HepG2 (cell line): Measurements from ENCODE around the gene SMR3B. TPM values are rescaled to one million over a fixed set of nuclear protein-coding genes. Genes with fewer than 3 reads are reported as not detected.

Experiments used
- ATAC-seq: fragments of 200-7000 bp; cut with Tn5 transposase; 3 replicates; pipeline ENCODE4 v1.9.1; 2020; ENCODE audit warnings: mild to moderate bottlenecking, moderate library complexity
- BruUV-seq: library from RNA; stranded (reverse); fragments of 400-500 nt; replicated peaks from 2 replicates; lab custom pipeline; 2021; lab: Mats Ljungman, UMichigan
- CTCF ChIA-PET: fragments of 300-600 bp; formaldehyde crosslinking; extraction: SDS; loops from one replicate; lab custom pipeline; 2021; ENCODE audit warnings: low total read pairs, inconsistent platforms, low intra/inter-chr PET ratio; lab: Yijun Ruan, JAX
- POLR2A ChIA-PET: fragments of 350-600 bp; sonication (Branson Sonifier 250); formaldehyde crosslinking; loops from one replicate; lab custom pipeline; 2020; ENCODE audit warnings: antibody characterized with exemption, inconsistent platforms; lab: Yijun Ruan, JAX
- DNase-seq: peaks from one replicate; pipeline ENCODE4 v3.0.0-alpha.2; 2015; ENCODE audit warnings: low spot score
- FAIRE-seq: peaks from 3 replicates; lab custom pipeline; 2011; peaks lifted over from hg19 to GRCh38; lab: Jason Lieb, UNC
- H2AFZ ChIP-seq: one replicate; pipeline ENCODE4 v1.6.1; 2011; ENCODE audit warnings: low read length, inconsistent platforms
- H3K27ac ChIP-seq: fragments of 300-600 bp; 3 replicates; pipeline ENCODE4 v1.8.0; 2011; ENCODE audit warnings: mixed run types, mild to moderate bottlenecking, mixed read lengths, low read length, inconsistent platforms; ENCODE audit not compliant: insufficient read depth; ENCODE audit errors: extremely low read length
- H3K27me3 ChIP-seq, 2 experiments: fragments of 200-600 bp in 1 of 2; 2 replicates in 1 of 2; 3 replicates in 1 of 2; pipeline versions ENCODE4 v1.6.0 to v1.8.0; 2011; ENCODE audit warnings: low read length in 2 of 2, mild to moderate bottlenecking in 2 of 2, moderate library complexity in 2 of 2, inconsistent platforms in 1 of 2; ENCODE audit not compliant: insufficient read depth in 2 of 2, control insufficient read depth in 1 of 2
- H3K36me3 ChIP-seq, 2 experiments: fragments of 200-600 bp in 1 of 2; replicated peaks in 1 of 2; 2 replicates in 1 of 2; 3 replicates in 1 of 2; pipeline versions ENCODE4 v1.5.1 to v1.8.0; 2011; ENCODE audit warnings: low read length in 2 of 2, inconsistent platforms in 1 of 2; ENCODE audit not compliant: insufficient read depth in 2 of 2, control insufficient read depth in 1 of 2
- H3K4me1 ChIP-seq: 2 replicates; pipeline ENCODE4 v1.5.1; 2012; ENCODE audit warnings: low read length, inconsistent platforms; ENCODE audit not compliant: insufficient read depth
- H3K4me2 ChIP-seq: 2 replicates; pipeline ENCODE4 v1.6.0; 2011; ENCODE audit warnings: low read depth, low read length, inconsistent platforms
- H3K4me3 ChIP-seq, 3 experiments: fragments of 200-600 bp in 1 of 3; sonication (generic), shearing (Covaris generic) in 1 of 3; replicated peaks in 1 of 3; 2 replicates each; pipeline ENCODE4 v1.5.1; 2011 to 2016; ENCODE audit warnings: low read length in 3 of 3, inconsistent platforms in 2 of 3, low read depth in 2 of 3, mild to moderate bottlenecking in 2 of 3, control low read depth in 1 of 3, mixed read lengths in 1 of 3; ENCODE audit not compliant: insufficient read depth in 1 of 3
- H3K79me2 ChIP-seq: one replicate; pipeline ENCODE4 v1.6.1; 2011; ENCODE audit warnings: low read length, inconsistent platforms; ENCODE audit not compliant: insufficient read depth
- H3K9ac ChIP-seq: 2 replicates; pipeline ENCODE4 v1.6.0; 2011; ENCODE audit warnings: mild to moderate bottlenecking, low read depth, low read length, inconsistent platforms; ENCODE audit not compliant: insufficient read depth
- H3K9me3 ChIP-seq: 2 replicates; pipeline ENCODE4 v1.5.1; 2012; ENCODE audit warnings: mild to moderate bottlenecking, low read length
- H4K20me1 ChIP-seq: 2 replicates; pipeline ENCODE4 v1.6.0; 2011; ENCODE audit warnings: inconsistent platforms, mild to moderate bottlenecking, low read length, moderate library complexity; ENCODE audit not compliant: insufficient read depth
- CHD4 ChIP-seq: fragments of 200-600 bp; sonication (generic); IDR thresholded peaks from 2 replicates; pipeline ENCODE4 v1.7.0; 2017; ENCODE audit warnings: mild to moderate bottlenecking, low read length, borderline replicate concordance
- CREB1 ChIP-seq, 2 experiments: fragments of 450-650 bp in 1 of 2; IDR thresholded peaks; 2 replicates each; pipeline ENCODE4 v1.6.1; 2016 to 2017; ENCODE audit warnings: control low read depth in 1 of 2, mild to moderate bottlenecking in 1 of 2, missing compliant biosample characterization in 1 of 2, missing genetic modification characterization in 1 of 2
- DBP ChIP-seq: sonication (generic); formaldehyde crosslinking; IDR thresholded peaks from 2 replicates; pipeline ENCODE4 v1.4.0; 2020; ENCODE audit warnings: missing genetic modification reagents; ENCODE audit errors: not compliant biosample characterization
- DDIT3 ChIP-seq: sonication (generic); formaldehyde crosslinking; IDR thresholded peaks from 2 replicates; pipeline ENCODE4 v1.4.0; 2020; ENCODE audit warnings: mild to moderate bottlenecking, missing genetic modification reagents
- GLI4 ChIP-seq: sonication (generic); formaldehyde crosslinking; IDR thresholded peaks from 2 replicates; pipeline ENCODE4 v1.5.1; 2020; ENCODE audit warnings: missing genetic modification reagents, mild to moderate bottlenecking, moderate library complexity, borderline replicate concordance
- HDAC2 ChIP-seq: sonication (generic); formaldehyde crosslinking; IDR thresholded peaks from 2 replicates; pipeline ENCODE4 v1.4.0; 2020; ENCODE audit warnings: missing genetic modification reagents
- KDM1A ChIP-seq: IDR thresholded peaks from 2 replicates; pipeline ENCODE4 v1.6.1; 2016; ENCODE audit warnings: missing compliant biosample characterization
- MAFF ChIP-seq: IDR thresholded peaks from 2 replicates; pipeline ENCODE4 v1.6.1; 2011; ENCODE audit warnings: low read depth, low read length, improper control_type of control experiment
- MIER3 ChIP-seq: IDR thresholded peaks from 2 replicates; pipeline ENCODE4 v1.6.1; 2016; ENCODE audit warnings: missing compliant biosample characterization, borderline replicate concordance
- RFX5 ChIP-seq: IDR thresholded peaks from 2 replicates; pipeline ENCODE4 v1.6.1; 2011; ENCODE audit warnings: low read depth, low read length, improper control_type of control experiment
- ZMYM4 ChIP-seq: sonication (generic); formaldehyde crosslinking; IDR thresholded peaks from 2 replicates; pipeline ENCODE4 v1.8.1; 2023; ENCODE audit warnings: mild to moderate bottlenecking, missing genetic modification reagents
- ZNF451 ChIP-seq: sonication (generic); formaldehyde crosslinking; IDR thresholded peaks from 2 replicates; pipeline ENCODE4 v1.5.0; 2020; ENCODE audit warnings: mild to moderate bottlenecking, missing genetic modification reagents
- ZNF510 ChIP-seq: sonication (generic); formaldehyde crosslinking; IDR thresholded peaks from 2 replicates; pipeline ENCODE4 v1.4.0; 2020; ENCODE audit warnings: low read depth, mild to moderate bottlenecking, missing genetic modification reagents
- ZNF644 ChIP-seq: IDR thresholded peaks from 2 replicates; pipeline ENCODE4 v1.6.1; 2016; ENCODE audit warnings: low read depth
- ZNF781 ChIP-seq: sonication (generic); formaldehyde crosslinking; IDR thresholded peaks from 2 replicates; pipeline ENCODE4 v1.5.1; 2020; ENCODE audit warnings: borderline replicate concordance, mild to moderate bottlenecking, missing genetic modification reagents; ENCODE audit errors: not compliant biosample characterization
- WGBS: methylation state at CpG from one replicate; pipeline ENCODE4 v1.1.6; 2017; ENCODE audit warnings: low lambda C conversion rate; 5-methylcytosine and 5-hydroxymethylcytosine counted together
- in situ Hi-C: cut with HindIII; loops from 2 replicates; pipeline ENCODE4 v1.10.0; 2017; ENCODE audit warnings: low pct_unique_long_range_greater_than_20kb; ENCODE audit not compliant: extremely low pct_ligation_motif_present
- intact Hi-C: fragments of 100-400 bp; cut with micrococcal nuclease; formaldehyde crosslinking; loops from one replicate; pipeline ENCODE4 v1.10.0; 2022; ENCODE audit not compliant: unreplicated experiment
- polyA plus RNA-seq, 8 experiments: library from polyadenylated mRNA; depleted of rRNA in 3 of 8; stranded (reverse) in 7 of 8; unstranded in 1 of 8; fragments of >200 nt; fragmentation: Illumina TruSeq in 4 of 8; extraction: Trizol in 4 of 8; gene quantifications; 2 replicates each; pipeline versions ENCODE4 v1.2.1 to v1.2.3, GENCODE V29; 2011 to 2016; ENCODE audit warnings: low read depth in 4 of 8, missing spikeins in 1 of 8, mixed read lengths in 1 of 8; ENCODE audit not compliant: insufficient read depth in 1 of 8
- total RNA-seq, 5 experiments: library from RNA; depleted of rRNA; stranded (reverse); fragments of >200 nt; fragmentation: Illumina TruSeq; extraction: Trizol; gene quantifications; 2 replicates each; pipeline ENCODE4 v1.2.3, GENCODE V29; 2016; ENCODE audit warnings: low read depth in 1 of 5
- TF ChIP-seq, protein P1 (sequence below): IDR thresholded peaks from 2 replicates; pipeline ENCODE4 v1.6.1; 2016; ENCODE audit warnings: control low read depth
- TF ChIP-seq, protein P2 (sequence below): sonication (generic); formaldehyde crosslinking; IDR thresholded peaks from 2 replicates; pipeline ENCODE4 v1.8.1; 2023; ENCODE audit warnings: mild to moderate bottlenecking, missing genetic modification reagents

Gene SMR3B
- total and polyA plus RNA-seq, 2 of the 13 experiments (the other 11 are each of a cell fraction or from before 2014, with no cell fraction given), result not detected

- Histone ChIP-seq H3K9ac (no peak overlapping the region), H4K20me1 (no peaks in the 10 kb centered on the region), H3K4me3 (no peak overlapping the region), H2AFZ (no peak overlapping the region), H3K4me1 (no peaks in the 10 kb centered on the region), H3K79me2 (no peaks in the 10 kb centered on the region), H3K9me3 (no peaks in the 10 kb centered on the region), H3K4me2 (no peak overlapping the region), H3K27ac (no peak overlapping the region), H3K36me3 (no peaks in the 10 kb centered on the region), H3K27me3 (no peaks in the 10 kb centered on the region)
- no peak for FAIRE-seq
- no TSS peak for BruUV-seq
- 0% methylated on average over 1 of the region's 1 CpG for WGBS
- ATAC-seq, result no peak
- in situ Hi-C loops (no loop called here), intact Hi-C loops (no loop called here)
- CTCF ChIA-PET, result no interaction called here
- POLR2A ChIA-PET, result no interaction called here
- no peak for DNase-seq
- TF ChIP-seq RFX5 (peak; percentile 66; the same call in 1 of the 2 replicates), MIER3 (no peak), ZNF510 (CRISPR knock-in tag) (no peak)
- TF ChIP-seq, all 625 proteins: peak for 1
These were observed 16.4 kb downstream of the SMR3B start for GRCh38 chr4:70399319-70399718.

DNA sequence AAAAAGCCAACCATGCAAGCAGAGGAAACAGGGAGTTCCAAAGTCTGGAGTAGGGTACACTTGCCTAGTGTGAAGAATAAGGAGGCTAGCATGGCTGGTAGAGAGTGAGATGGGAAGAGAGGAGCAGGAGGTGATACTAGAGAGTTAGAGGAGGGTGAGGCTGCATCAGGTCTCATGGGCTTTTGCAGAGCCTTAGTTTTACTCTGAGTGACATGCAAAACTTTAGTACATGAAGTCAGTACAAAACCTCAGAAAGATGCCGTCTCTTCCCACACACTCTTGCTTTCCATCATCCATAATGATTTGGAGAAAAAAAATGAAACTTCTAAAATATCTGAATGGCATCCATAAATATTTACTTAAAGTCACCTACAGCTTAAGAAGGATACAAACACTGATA is 19.8 kb downstream of the SMR3B start:
- H3K27ac ChIP-seq, result no peak overlapping the region
- no peaks in the 10 kb centered on the region for H4K20me1 ChIP-seq
- no peaks in the 10 kb centered on the region for H3K36me3 ChIP-seq
- ATAC-seq, result no peak
- no peaks in the 10 kb centered on the region for H3K9me3 ChIP-seq
- no peaks in the 10 kb centered on the region for H3K27me3 ChIP-seq
- no peak overlapping the region for H3K4me2 ChIP-seq
- DNase-seq, result no peak
- CTCF ChIA-PET, result no interaction called here
- no peaks in the 10 kb centered on the region for H3K4me1 ChIP-seq
- FAIRE-seq, result no peak
- no peak overlapping the region for H3K4me3 ChIP-seq
- no TSS peak for BruUV-seq
- intact Hi-C loops (no loop called here), in situ Hi-C loops (no loop called here)
- H3K9ac ChIP-seq, result no peak overlapping the region
- WGBS, result 86% methylated on average over 1 of the region's 1 CpG
- POLR2A ChIA-PET, result no interaction called here
- H3K79me2 ChIP-seq, result no peaks in the 10 kb centered on the region
- H2AFZ ChIP-seq, result no peak overlapping the region
- TF ChIP-seq CREB1 (IDR thresholded peaks at IDR 0.05) (no peak), CREB1 (CRISPR knock-in tag; IDR thresholded peaks at IDR 0.05) (no peak), ZNF451 (CRISPR knock-in tag) (no peak), DDIT3 (CRISPR knock-in tag) (no peak), HDAC2 (no peak), GLI4 (no peak), CHD4 (no peak), DBP (CRISPR knock-in tag) (no peak), ZNF644 (CRISPR knock-in tag) (no peak), KDM1A (CRISPR knock-in tag) (no peak), MAFF (no peak), ZMYM4 (no peak), ZNF781 (CRISPR knock-in tag) (no peak)
- TF ChIP-seq, protein P1, sequence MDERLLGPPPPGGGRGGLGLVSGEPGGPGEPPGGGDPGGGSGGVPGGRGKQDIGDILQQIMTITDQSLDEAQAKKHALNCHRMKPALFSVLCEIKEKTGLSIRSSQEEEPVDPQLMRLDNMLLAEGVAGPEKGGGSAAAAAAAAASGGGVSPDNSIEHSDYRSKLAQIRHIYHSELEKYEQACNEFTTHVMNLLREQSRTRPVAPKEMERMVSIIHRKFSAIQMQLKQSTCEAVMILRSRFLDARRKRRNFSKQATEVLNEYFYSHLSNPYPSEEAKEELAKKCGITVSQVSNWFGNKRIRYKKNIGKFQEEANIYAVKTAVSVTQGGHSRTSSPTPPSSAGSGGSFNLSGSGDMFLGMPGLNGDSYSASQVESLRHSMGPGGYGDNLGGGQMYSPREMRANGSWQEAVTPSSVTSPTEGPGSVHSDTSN (CRISPR knock-in tag), result no peak
- TF ChIP-seq, protein P2, sequence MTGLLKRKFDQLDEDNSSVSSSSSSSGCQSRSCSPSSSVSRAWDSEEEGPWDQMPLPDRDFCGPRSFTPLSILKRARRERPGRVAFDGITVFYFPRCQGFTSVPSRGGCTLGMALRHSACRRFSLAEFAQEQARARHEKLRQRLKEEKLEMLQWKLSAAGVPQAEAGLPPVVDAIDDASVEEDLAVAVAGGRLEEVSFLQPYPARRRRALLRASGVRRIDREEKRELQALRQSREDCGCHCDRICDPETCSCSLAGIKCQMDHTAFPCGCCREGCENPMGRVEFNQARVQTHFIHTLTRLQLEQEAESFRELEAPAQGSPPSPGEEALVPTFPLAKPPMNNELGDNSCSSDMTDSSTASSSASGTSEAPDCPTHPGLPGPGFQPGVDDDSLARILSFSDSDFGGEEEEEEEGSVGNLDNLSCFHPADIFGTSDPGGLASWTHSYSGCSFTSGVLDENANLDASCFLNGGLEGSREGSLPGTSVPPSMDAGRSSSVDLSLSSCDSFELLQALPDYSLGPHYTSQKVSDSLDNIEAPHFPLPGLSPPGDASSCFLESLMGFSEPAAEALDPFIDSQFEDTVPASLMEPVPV (CRISPR knock-in tag), result no peak
